ENCODE data around the gene OTOF.

OTOF gene

GRCh38 chr2:26514045-26514444 is 36.1 kb upstream of the OTOF start:
- ChIA-PET POLR2A (no interaction called here), CTCF (interaction anchor here (1.2 kb wide), 1 partner anchor 9 kb away, joined by 3 read pairs; no protein-coding TSS in a partner anchor)
- no peak for TF ChIP-seq CTCF (IDR thresholded peaks at IDR 0.05; ENCODE audit: control extremely low read depth, extremely low read depth, low read depth, missing control alignments)
- no peak for DNase-seq (ENCODE audit: extremely low spot score)

- ChIA-PET CTCF (no interaction called here), POLR2A (no interaction called here)
- no peak for DNase-seq (ENCODE audit: extremely low spot score)
- TF ChIP-seq CTCF (IDR thresholded peaks at IDR 0.05; ENCODE audit: control extremely low read depth, extremely low read depth, low read depth, missing control alignments): no peak
Measured at GRCh38 chr2:26513261-26513660, 35.3 kb upstream of the OTOF start.

GRCh38 chr2:26511466-26511865 is 33.5 kb upstream of the OTOF start:
- TF ChIP-seq CTCF (IDR thresholded peaks at IDR 0.05; ENCODE audit: control extremely low read depth, extremely low read depth, low read depth, missing control alignments): no peak
- ChIA-PET POLR2A (no interaction called here), CTCF (interaction anchor here (1.2 to 1.7 kb wide), 3 partner anchors 9 to 235 kb away, joined by 3 to 8 read pairs (median 3); no protein-coding TSS in a partner anchor)
- DNase-seq (ENCODE audit: extremely low spot score): no peak

GRCh38 chr2:26510344-26510973 is 32.5 kb upstream of the OTOF start:
- POLR2A ChIA-PET: no interaction called here
- no peak for TF ChIP-seq CTCF (IDR thresholded peaks at IDR 0.05; ENCODE audit: control extremely low read depth, extremely low read depth, low read depth, missing control alignments)
- CTCF ChIA-PET: interaction anchor here (1.2 to 3.6 kb wide), 5 partner anchors 8 to 236 kb away, joined by 3 to 14 read pairs (median 8); no protein-coding TSS in a partner anchor
- no peak for DNase-seq (ENCODE audit: extremely low spot score)

- ChIA-PET POLR2A (no interaction called here), CTCF (interaction anchor here (0.7 to 3.6 kb wide), 5 partner anchors 8 to 96 kb away, joined by 3 to 14 read pairs (median 5); no protein-coding TSS in a partner anchor)
- DNase-seq (ENCODE audit: extremely low spot score): no peak
- no peak for TF ChIP-seq CTCF (IDR thresholded peaks at IDR 0.05; ENCODE audit: control extremely low read depth, extremely low read depth, low read depth, missing control alignments)
Measured at GRCh38 chr2:26509141-26509540, 31.2 kb upstream of the OTOF start.

GRCh38 chr2:26507932-26508331 is 30.0 kb upstream of the OTOF start:
- ChIA-PET CTCF (interaction anchor here (2.5 to 3.6 kb wide), 2 partner anchors 11 to 70 kb away, joined by 12 to 14 read pairs; no protein-coding TSS in a partner anchor), POLR2A (no interaction called here)
- no peak for TF ChIP-seq CTCF (IDR thresholded peaks at IDR 0.05; ENCODE audit: control extremely low read depth, extremely low read depth, low read depth, missing control alignments)

More at GRCh38 chr2:26507932-26508331, 30.0 kb upstream of the OTOF start:
- no peak for DNase-seq (ENCODE audit: extremely low spot score)
